HG03139 (cell line): ENCODE data around the gene RTL5.

Source experiments
- ATAC-seq: cut with Tn5 transposase; IDR thresholded peaks from one replicate; pipeline ENCODE4 v1.9.1; 2021; ENCODE audit not compliant: unreplicated experiment

The RTL5 gene

DNA sequence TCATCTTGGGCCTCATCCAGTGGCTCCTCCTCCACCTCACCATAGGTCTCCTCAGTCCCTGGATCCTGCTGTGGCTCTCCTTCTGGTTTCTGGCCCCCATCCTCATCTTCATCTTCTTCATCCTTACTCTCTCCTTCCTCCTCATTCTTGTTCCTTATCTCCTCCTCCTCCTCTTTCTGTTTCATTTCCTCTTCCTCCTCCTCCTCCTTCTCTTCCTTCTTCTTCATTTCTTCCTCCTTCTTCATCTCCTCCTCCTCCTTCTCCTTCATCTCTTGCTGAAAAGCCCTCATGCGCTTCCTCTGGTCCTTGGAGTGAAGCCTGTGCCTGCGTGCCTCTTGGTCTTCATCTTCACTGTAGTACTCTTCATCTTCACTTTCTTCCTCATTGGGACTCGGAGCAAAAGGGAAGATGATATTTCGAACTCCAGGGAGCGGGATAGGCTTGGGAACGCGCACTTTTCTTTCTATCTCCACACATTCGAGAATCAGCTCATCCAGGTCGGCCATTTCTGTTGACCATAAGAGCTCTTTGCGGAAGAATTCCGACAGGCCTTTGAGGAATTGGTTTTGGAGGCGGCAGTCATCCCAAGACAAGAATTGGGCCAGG lies 1.5 kb downstream of the RTL5 start:
- no peak for ATAC-seq

- no peak for ATAC-seq
Observed at GRCh38 chrX:72129661-72130060, 2.1 kb downstream of the RTL5 start.

- no peak for ATAC-seq
Observed at GRCh38 chrX:72128881-72129280, 2.8 kb downstream of the RTL5 start.

DNA sequence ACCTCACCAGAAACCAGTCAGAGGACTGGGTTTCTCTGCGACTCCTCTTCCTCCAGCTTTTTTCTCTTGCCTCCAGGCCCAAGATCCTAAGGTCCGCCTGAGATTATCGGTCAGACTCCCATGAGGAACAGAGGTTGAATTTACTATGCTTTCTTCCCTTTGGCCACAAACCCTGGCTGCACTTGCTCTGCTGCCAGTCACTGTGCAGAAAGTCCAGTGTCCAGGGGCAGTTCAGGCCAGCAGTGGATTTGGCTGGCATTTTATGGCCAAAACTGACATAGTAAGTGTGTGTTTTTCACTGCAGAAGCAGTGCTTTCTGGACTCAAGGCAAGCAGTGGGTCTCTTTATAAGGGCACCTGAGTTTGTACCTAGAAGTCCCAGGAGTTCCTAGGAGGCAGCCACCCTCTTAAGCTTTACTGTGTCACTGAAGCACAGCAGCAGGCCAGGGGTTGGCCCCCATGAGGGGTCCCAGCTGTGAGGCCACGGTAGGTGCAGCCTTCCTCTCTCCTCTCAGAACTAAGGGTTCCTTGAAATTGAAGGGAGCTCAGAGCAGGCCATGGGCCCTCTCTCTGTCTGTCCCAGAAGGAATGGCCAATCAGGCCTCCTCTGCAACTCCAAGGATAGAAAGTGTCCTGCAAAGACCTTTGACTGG lies 3.4 kb downstream of the RTL5 start:
- no peak for ATAC-seq

GRCh38 chrX:72127332-72127731 lies 4.4 kb downstream of the RTL5 start:
- ATAC-seq = no peak

GRCh38 chrX:72126539-72127140 lies 5.1 kb downstream of the RTL5 start:
- no peak for ATAC-seq

- ATAC-seq = no peak
Observed at GRCh38 chrX:72126048-72126415, 5.7 kb downstream of the RTL5 start.

DNA sequence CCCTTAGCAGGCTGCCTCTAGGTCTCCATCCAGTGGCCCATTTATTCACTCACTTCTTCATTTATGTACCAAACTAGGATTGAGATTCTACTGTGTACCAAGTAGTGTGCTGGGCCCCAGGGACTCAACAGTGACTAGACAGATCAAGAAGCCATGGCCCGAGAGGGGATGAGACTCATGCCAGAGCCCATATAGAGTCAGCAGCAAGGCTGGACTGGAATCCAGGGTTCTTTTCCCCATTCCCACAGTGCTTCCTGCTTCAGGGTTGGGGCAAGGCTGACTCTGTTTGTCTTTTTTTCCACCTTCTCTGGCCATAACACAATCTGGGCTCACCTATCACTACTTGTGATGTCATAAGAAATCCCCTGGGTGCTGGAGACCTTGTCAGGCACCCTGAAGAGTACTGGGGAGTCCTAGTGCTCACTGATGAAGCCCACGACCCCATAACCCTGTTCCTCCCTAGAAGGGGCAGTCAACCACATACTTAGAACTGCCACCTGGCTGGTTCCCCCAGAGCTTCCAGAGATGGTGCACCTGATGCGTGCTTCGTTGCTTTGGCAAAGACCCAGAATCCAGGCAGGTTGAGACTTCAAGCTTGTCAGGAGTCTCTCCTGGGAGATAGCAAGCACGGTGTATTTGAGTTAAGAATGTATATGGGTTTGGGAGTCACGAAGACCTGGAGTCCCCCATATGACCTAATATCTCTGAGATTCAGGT lies 6.2 kb downstream of the RTL5 start:
- no peak for ATAC-seq

GRCh38 chrX:72124540-72125201 lies 7.0 kb downstream of the RTL5 start:
- no peak for ATAC-seq

DNA sequence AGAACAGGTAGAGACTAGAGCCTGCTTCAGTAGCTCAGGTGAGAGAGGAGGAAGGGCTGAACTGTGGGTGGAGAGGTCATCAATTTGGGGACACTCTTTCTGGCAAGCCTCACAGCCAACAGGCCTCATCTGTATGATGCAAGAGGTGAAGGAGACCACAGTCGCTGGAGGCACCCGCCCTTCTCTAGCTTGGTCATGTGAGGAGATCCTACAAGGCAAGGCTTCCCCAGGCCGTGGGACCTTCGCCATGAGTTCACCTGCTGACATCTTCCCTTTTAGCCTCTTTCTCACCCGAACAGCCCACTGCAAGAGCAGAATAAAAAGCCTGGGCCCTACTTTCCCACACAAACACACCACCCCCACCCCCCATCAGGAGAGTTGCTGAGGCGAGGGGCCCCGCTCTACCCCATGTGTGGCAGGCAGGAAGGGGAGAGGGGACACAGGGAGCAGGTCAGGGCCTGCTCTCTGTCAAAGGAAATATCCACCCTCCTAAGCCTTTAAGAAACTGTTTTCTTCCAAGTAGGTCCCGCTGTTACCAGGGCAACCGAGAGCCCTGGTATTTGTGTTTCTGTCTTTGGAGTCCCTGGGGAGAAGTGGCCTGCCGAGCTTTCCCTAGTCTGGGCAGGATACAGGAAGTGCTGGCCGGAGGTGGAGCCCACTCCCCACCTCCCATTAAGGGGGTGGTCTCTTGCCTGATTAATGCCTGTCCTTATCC lies 8.1 kb downstream of the RTL5 start:
- no peak for ATAC-seq

- no peak for ATAC-seq
Observed at GRCh38 chrX:72122621-72123337, 8.9 kb downstream of the RTL5 start.

GRCh38 chrX:72121383-72121782 lies 10.3 kb downstream of the RTL5 start:
- ATAC-seq = peak; percentile 64

- no peak for ATAC-seq
Observed at GRCh38 chrX:72120837-72121236, 10.9 kb downstream of the RTL5 start.

DNA sequence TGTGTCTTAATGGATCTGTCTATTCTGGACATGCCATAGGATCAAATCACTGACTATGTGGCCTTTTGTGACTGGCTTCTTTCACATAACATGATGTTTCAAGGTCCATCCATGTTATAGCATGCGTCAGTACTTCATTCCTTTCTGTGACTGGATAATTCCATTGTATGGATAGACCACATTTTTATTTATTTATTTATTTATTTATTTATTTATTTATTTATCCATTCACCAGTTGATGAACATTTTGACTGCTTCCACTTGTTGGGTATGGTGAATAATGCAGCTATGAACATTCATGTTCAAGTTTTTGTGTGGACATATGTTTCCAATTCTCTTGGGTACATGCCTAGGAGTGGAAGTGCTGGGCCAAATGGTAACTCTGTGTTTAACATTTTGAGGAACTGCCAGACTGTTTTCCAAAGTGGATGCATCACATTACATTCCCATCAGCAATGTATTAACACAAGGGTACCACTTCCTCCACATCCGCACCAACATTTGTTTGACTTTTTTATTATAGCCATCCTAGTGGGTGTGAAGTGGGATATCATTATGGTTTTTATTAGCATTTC lies 14.0 kb downstream of the RTL5 start:
- no peak for ATAC-seq

DNA sequence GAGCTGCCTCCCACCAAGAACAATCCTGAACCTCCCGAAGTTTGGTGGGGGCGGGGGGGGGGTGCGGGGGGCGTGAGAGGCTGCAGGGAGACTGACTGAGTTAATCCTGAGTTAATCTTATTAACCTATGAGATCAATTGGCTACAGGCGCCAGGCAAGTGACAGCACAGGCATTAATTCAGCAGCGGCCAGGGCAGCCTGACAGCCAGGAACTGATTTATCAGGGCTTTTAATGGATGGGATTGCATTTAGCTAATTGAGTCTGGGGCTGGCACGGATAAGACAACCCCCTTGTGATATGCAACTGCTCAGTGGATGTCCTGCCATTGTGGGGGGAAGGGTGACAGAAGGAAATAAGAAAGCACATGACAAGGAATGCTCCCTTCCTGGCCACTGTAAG lies 16.3 kb downstream of the RTL5 start:
- ATAC-seq = no peak

- ATAC-seq = no peak
Observed at GRCh38 chrX:72114807-72115206, 16.9 kb downstream of the RTL5 start.

- ATAC-seq = no peak
Observed at GRCh38 chrX:72114306-72114705, 17.4 kb downstream of the RTL5 start.

GRCh38 chrX:72113461-72113860 lies 18.3 kb downstream of the RTL5 start:
- ATAC-seq = no peak

DNA sequence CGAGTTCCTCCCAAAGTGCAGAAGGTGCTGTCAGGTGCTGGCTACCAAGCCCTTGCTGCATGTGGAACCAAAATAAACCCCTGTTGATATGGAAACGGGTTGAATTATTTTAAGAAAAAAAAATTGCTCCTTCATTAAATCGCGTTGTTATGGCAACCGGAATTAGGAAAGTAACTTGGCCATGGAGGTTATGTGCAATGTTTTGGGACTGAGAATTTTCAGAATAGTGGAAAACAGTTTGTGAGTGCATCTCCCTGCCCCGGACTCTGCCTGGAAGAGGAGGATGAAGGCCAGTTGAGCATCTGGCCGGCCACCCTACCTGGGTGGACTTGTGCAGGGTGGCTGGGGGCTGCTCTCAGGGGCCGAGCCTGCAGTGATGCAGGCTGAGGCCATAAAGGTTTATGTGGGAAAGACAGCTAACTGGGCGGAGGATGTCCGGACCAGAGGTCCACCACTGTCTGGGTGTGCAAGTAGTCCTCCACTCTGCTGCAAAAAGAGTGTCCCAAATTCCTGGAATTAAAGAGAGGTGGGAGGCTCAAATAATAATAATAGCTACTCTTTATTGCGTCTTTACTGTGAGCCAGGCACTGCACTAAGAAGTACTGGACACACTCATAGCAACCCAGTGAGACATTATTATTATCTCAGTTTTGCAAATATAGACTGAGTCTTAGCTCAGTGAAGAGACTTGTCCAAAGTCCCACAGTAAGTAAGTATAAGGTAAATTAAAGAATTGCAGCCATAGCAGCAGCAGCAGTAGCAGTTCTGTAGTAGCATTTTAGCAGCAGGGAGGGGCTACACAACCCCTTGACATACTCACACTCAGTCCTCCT lies 20.6 kb downstream of the RTL5 start:
- ATAC-seq = no peak
